H1 (cell line): ENCODE measurements around the gene KLHDC4. TPM values are rescaled to one million over a fixed set of nuclear protein-coding genes. Genes with fewer than 3 reads are reported as not detected.
A peak's percentile ranks its signal among the peaks of the same experiment; 100 is the strongest.

Source experiments
- CTCF ChIA-PET: fragments of 300-600 bp; sonication (Branson Sonifier 250); formaldehyde crosslinking; loops from one replicate; lab custom pipeline; 2021; ENCODE audit not compliant: partially characterized antibody; lab: Charles Lee
- POLR2A ChIA-PET: fragments of 300-600 bp; sonication (Branson Sonifier 250); formaldehyde crosslinking; loops from one replicate; lab custom pipeline; 2021; ENCODE audit warnings: inconsistent platforms; ENCODE audit not compliant: partially characterized antibody; lab: Charles Lee
- DNase-seq, 2 experiments: peaks; one replicate each; pipeline versions ENCODE4 v3.0.0 to v3.0.0-alpha.2; 2010 to 2022; ENCODE audit warnings: low spot score in 2 of 2, low read depth in 1 of 2, mixed read lengths in 1 of 2
- FAIRE-seq: peaks from 2 replicates; lab custom pipeline; 2011; peaks lifted over from hg19 to GRCh38; lab: Jason Lieb, UNC
- H2AFZ ChIP-seq: 2 replicates; pipeline ENCODE4 v1.8.1; 2012; ENCODE audit warnings: low read length, inconsistent platforms
- H2AK5ac ChIP-seq: 2 replicates; pipeline ENCODE4 v1.6.1; 2013; ENCODE audit warnings: low read depth, low read length
- H2BK120ac ChIP-seq: replicated peaks from 2 replicates; pipeline ENCODE3; 2013; ENCODE audit warnings: low read depth, low read length, inconsistent platforms
- H2BK12ac ChIP-seq: 2 replicates; pipeline ENCODE4 v1.6.1; 2013; ENCODE audit warnings: low read depth, low read length
- H2BK15ac ChIP-seq: 2 replicates; pipeline ENCODE4 v1.6.1; 2013; ENCODE audit warnings: low read length
- H2BK20ac ChIP-seq: 2 replicates; pipeline ENCODE4 v1.6.1; 2013; ENCODE audit warnings: low read length
- H2BK5ac ChIP-seq: 2 replicates; pipeline ENCODE4 v1.6.1; 2013; ENCODE audit warnings: low read depth, low read length
- H3K14ac ChIP-seq: 2 replicates; pipeline ENCODE4 v1.6.1; 2013; ENCODE audit warnings: inconsistent platforms; ENCODE audit not compliant: insufficient read length
- H3K18ac ChIP-seq: 2 replicates; pipeline ENCODE4 v1.6.1; 2013; ENCODE audit warnings: low read length; ENCODE audit errors: extremely low read depth
- H3K23ac ChIP-seq: 2 replicates; pipeline ENCODE4 v1.6.1; 2013; ENCODE audit warnings: inconsistent platforms; ENCODE audit not compliant: insufficient read length
- H3K23me2 ChIP-seq: 2 replicates; pipeline ENCODE4 v1.6.1; 2013; ENCODE audit warnings: low read depth, low read length
- H3K27ac ChIP-seq: 2 replicates; pipeline ENCODE4 v1.6.1; 2011; ENCODE audit warnings: low read depth, low read length, inconsistent platforms
- H3K27me3 ChIP-seq, 4 experiments: replicated peaks in 1 of 4; 1 replicate in 1 of 4; 2 replicates in 3 of 4; pipeline versions ENCODE4 v1.6.1 to v1.8.1; 2011 to 2013; ENCODE audit warnings: low read length in 3 of 4, mild to moderate bottlenecking in 3 of 4, inconsistent platforms in 2 of 4, mixed read lengths in 2 of 4, moderate library complexity in 1 of 4; ENCODE audit not compliant: control insufficient read depth in 3 of 4, insufficient read depth in 3 of 4; ENCODE audit errors: extremely low read depth in 1 of 4
- H3K36me3 ChIP-seq, 4 experiments: 2 replicates each; pipeline versions ENCODE4 v1.6.1 to v1.8.1; 2011 to 2013; ENCODE audit warnings: mild to moderate bottlenecking in 4 of 4, low read length in 3 of 4, moderate library complexity in 2 of 4, control low read depth in 1 of 4, inconsistent platforms in 1 of 4; ENCODE audit not compliant: insufficient read depth in 4 of 4, control insufficient read depth in 2 of 4
- H3K4ac ChIP-seq: replicated peaks from 2 replicates; pipeline ENCODE3; 2013; ENCODE audit warnings: low read length, low read depth, mixed read lengths, inconsistent platforms; ENCODE audit not compliant: insufficient read length
- H3K4me1 ChIP-seq, 4 experiments: replicated peaks in 1 of 4; 1 replicate in 1 of 4; 2 replicates in 3 of 4; pipeline versions ENCODE4 v1.6.1 to v1.8.1; 2011 to 2013; ENCODE audit warnings: low read length in 3 of 4, inconsistent platforms in 2 of 4, mixed read lengths in 1 of 4; ENCODE audit not compliant: insufficient read depth in 4 of 4, control insufficient read depth in 3 of 4
- H3K4me2 ChIP-seq, 2 experiments: 2 replicates each; pipeline versions ENCODE4 v1.6.1 to v1.8.1; 2011 to 2013; ENCODE audit warnings: low read depth in 2 of 2, low read length in 2 of 2, control low read depth in 1 of 2, inconsistent platforms in 1 of 2, mild to moderate bottlenecking in 1 of 2; ENCODE audit not compliant: insufficient read depth in 1 of 2
- H3K4me3 ChIP-seq, 4 experiments: fragments of 200-600, 300-600 bp in 1 of 4; sonication (generic), shearing (Covaris generic), sonication (Bioruptor Twin) in 1 of 4; 2 replicates each; pipeline versions ENCODE4 v1.5.1 to v1.8.1; 2011 to 2016; ENCODE audit warnings: low read length in 4 of 4, low read depth in 3 of 4, control low read depth in 2 of 4, inconsistent platforms in 2 of 4, mild to moderate bottlenecking in 2 of 4, mixed read lengths in 1 of 4, moderate library complexity in 1 of 4; ENCODE audit not compliant: insufficient read depth in 2 of 4; ENCODE audit errors: extremely low read depth in 1 of 4
- H3K56ac ChIP-seq: replicated peaks from 2 replicates; pipeline ENCODE3; 2013; ENCODE audit warnings: low read depth, mild to moderate bottlenecking, mixed read lengths, low read length, inconsistent platforms; ENCODE audit not compliant: insufficient read length
- H3K79me1 ChIP-seq: 2 replicates; pipeline ENCODE4 v1.6.1; 2013; ENCODE audit warnings: low read depth, low read length, control low read depth
- H3K79me2 ChIP-seq, 2 experiments: 2 replicates each; pipeline versions ENCODE4 v1.6.1 to v1.8.1; 2012 to 2013; ENCODE audit warnings: low read length in 2 of 2, mild to moderate bottlenecking in 2 of 2, inconsistent platforms in 1 of 2; ENCODE audit not compliant: insufficient read depth in 2 of 2, control insufficient read depth in 1 of 2
- H3K9ac ChIP-seq, 4 experiments: replicated peaks in 1 of 4; 1 replicate in 1 of 4; 2 replicates in 3 of 4; pipeline versions ENCODE4 v1.6.1 to v1.8.1; 2011 to 2013; ENCODE audit warnings: low read depth in 3 of 4, low read length in 3 of 4, control low read depth in 2 of 4, mild to moderate bottlenecking in 2 of 4, moderate library complexity in 2 of 4, inconsistent platforms in 1 of 4; ENCODE audit errors: extremely low read depth in 1 of 4
- H3K9me3 ChIP-seq, 2 experiments: 2 replicates each; pipeline versions ENCODE4 v1.6.1 to v1.8.1; 2012 to 2013; ENCODE audit warnings: mild to moderate bottlenecking in 2 of 2, moderate library complexity in 2 of 2, control low read depth in 1 of 2, inconsistent platforms in 1 of 2, low read depth in 1 of 2, low read length in 1 of 2, mixed read lengths in 1 of 2; ENCODE audit not compliant: insufficient read depth in 2 of 2
- H4K20me1 ChIP-seq, 2 experiments: replicated peaks in 1 of 2; 2 replicates each; pipeline versions ENCODE3 to v1.8.1; 2011 to 2013; ENCODE audit warnings: inconsistent platforms in 2 of 2, low read length in 2 of 2, mild to moderate bottlenecking in 1 of 2; ENCODE audit not compliant: insufficient read depth in 2 of 2, control insufficient read depth in 1 of 2
- H4K5ac ChIP-seq: 2 replicates; pipeline ENCODE4 v1.6.1; 2013; ENCODE audit warnings: low read length, low read depth, mixed read lengths, inconsistent platforms; ENCODE audit not compliant: insufficient read length
- H4K8ac ChIP-seq: 2 replicates; pipeline ENCODE4 v1.8.0; 2013; ENCODE audit warnings: mild to moderate bottlenecking, moderate library complexity, low read length, inconsistent platforms; ENCODE audit not compliant: insufficient read depth; ENCODE audit errors: extremely low read depth
- H4K91ac ChIP-seq: replicated peaks from 2 replicates; pipeline ENCODE3; 2013; ENCODE audit warnings: low read length, mixed read lengths, inconsistent platforms; ENCODE audit not compliant: insufficient read length
- CEBPB ChIP-seq: IDR thresholded peaks from 2 replicates; pipeline ENCODE4 v1.6.1; 2012; ENCODE audit warnings: low read depth, low read length
- CHD2 ChIP-seq: IDR thresholded peaks from 2 replicates; pipeline ENCODE4 v1.6.1; 2012; ENCODE audit warnings: low read length, improper control_type of control experiment
- NANOG ChIP-seq: IDR thresholded peaks from 2 replicates; pipeline ENCODE4 v1.6.1; 2011; ENCODE audit warnings: low read length, low read depth, mild to moderate bottlenecking, inconsistent platforms; ENCODE audit not compliant: insufficient read depth, poor library complexity, severe bottlenecking
- POLR2AphosphoS5 ChIP-seq: IDR thresholded peaks from 2 replicates; pipeline ENCODE4 v1.6.1; 2011; ENCODE audit warnings: low read depth, low read length
- SIRT6 ChIP-seq: IDR thresholded peaks from one replicate; pipeline ENCODE4 v1.7.1; 2012; ENCODE audit warnings: low read length, inconsistent platforms
- whole genome bisulfite sequencing, 2 experiments: shearing (Covaris generic) in 1 of 2; methylation state at CpG; one replicate each; pipeline versions ENCODE4 v1.1.6 to v1.1.7; 2013 to 2015; ENCODE audit warnings: low lambda C conversion rate in 2 of 2, mixed read lengths in 2 of 2, inconsistent platforms in 1 of 2, low coverage in 1 of 2, missing lambda C conversion rate in 1 of 2; ENCODE audit not compliant: insufficient replicate concordance in 2 of 2, insufficient coverage in 1 of 2, insufficient read length in 1 of 2; ENCODE audit errors: extremely low coverage in 1 of 2, missing lambda C conversion rate in 1 of 2; 5-methylcytosine and 5-hydroxymethylcytosine counted together
- polyA plus RNA-seq, 7 experiments: library from polyadenylated mRNA; depleted of rRNA in 3 of 7; stranded (reverse) in 5 of 7; unstranded in 2 of 7; fragments of >200 nt in 5 of 7; fragments of 200-250 nt in 2 of 7; gene quantifications; 1 replicate in 5 of 7; 2 replicates in 1 of 7; 4 replicates in 1 of 7; pipeline versions ENCODE4 v1.2.1 to v1.2.3, GENCODE V29; 2011 to 2013; ENCODE audit warnings: missing spikeins in 2 of 7, mixed read lengths in 2 of 7
- total RNA-seq: library from RNA; stranded (reverse); fragmentation: NEBNext Ultra II Directional; extraction: Animal tissue kit (Norgen Biotek cat#: 25700); gene quantifications from 2 replicates; pipeline ENCODE4 v1.2.1, GENCODE V29; 2021
- TF ChIP-seq, protein P1 (sequence below): IDR thresholded peaks from 2 replicates; pipeline ENCODE4 v1.6.1; 2012; ENCODE audit warnings: low read length, inconsistent platforms

KLHDC4 gene
- total and polyA plus RNA-seq, 2 of the 8 experiments (the other 6 are each of a cell fraction or from before 2014, with no cell fraction given) = 23.7 to 63.9 TPM

DNA sequence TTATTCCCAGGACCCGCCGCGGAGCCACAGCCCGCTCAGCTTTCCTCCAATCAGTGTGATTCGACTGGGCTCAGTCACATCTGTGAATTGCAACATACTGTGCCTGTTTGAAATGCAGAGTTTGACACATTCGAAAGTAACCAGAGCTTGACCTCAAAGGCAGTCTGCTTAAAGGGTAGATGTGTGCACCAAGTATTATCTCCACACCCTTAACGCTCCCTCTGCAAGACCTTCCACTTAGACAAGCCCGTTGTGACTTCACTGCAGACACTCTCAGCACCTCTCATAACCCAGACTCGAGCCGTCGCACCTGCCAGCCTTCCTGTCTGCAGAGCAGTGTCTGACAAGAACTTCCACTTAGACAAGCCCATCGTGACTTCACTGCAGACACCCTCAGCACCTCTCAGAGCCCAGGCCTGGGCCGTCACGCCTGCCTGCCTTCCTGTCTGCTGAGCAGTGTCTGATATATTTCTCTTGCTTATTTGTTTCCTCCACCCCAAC lies 3.7 kb downstream of the KLHDC4 start:
- DNase-seq (no peak), FAIRE-seq (no peak)
- no peak overlapping the region for H3K23ac ChIP-seq
- H2BK12ac ChIP-seq = no peak overlapping the region
- peaks cover 16 to 57% of the 10 kb centered on the region in 2 experiments for H3K79me2 ChIP-seq
- ChIA-PET POLR2A (interaction anchor here (0.6 to 2.1 kb wide), 9 partner anchors 9 to 165 kb away, joined by 3 to 5 read pairs (median 3); no protein-coding TSS in a partner anchor), CTCF (interaction anchor here (1.0 to 1.2 kb wide), 3 partner anchors 15 to 28 kb away, joined by 3 read pairs; no protein-coding TSS in a partner anchor)
- 96% methylated on average over 14 of the region's 14 CpGs; no CpG with 5 or more reads in 1 of the 2 experiments for WGBS, 2 experiments
- no peak overlapping the region for H3K4me3 ChIP-seq
- H2AFZ ChIP-seq = no peak overlapping the region
- no peak overlapping the region for H4K8ac ChIP-seq
- no peak overlapping the region for H2BK15ac ChIP-seq
- no peak overlapping the region for H3K9ac ChIP-seq
- H3K4me2 ChIP-seq = no peak overlapping the region
- peaks cover 0 to 4% (median 2%) of the 10 kb centered on the region in 4 experiments; a peak in 3 of 7 replicates for H3K4me1 ChIP-seq
- no peak overlapping the region for H2BK5ac ChIP-seq
- no peak overlapping the region for H3K27ac ChIP-seq
- TF ChIP-seq NANOG (no peak), SIRT6 (no peak), CHD2 (no peak), CEBPB (no peak), POLR2AphosphoS5 (0 out of 2 replicates have a peak, but pooled peaks have one; percentile 18)
- TF ChIP-seq, protein P1, sequence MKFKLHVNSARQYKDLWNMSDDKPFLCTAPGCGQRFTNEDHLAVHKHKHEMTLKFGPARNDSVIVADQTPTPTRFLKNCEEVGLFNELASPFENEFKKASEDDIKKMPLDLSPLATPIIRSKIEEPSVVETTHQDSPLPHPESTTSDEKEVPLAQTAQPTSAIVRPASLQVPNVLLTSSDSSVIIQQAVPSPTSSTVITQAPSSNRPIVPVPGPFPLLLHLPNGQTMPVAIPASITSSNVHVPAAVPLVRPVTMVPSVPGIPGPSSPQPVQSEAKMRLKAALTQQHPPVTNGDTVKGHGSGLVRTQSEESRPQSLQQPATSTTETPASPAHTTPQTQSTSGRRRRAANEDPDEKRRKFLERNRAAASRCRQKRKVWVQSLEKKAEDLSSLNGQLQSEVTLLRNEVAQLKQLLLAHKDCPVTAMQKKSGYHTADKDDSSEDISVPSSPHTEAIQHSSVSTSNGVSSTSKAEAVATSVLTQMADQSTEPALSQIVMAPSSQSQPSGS = no peak
- no peak overlapping the region for H3K14ac ChIP-seq
- H3K36me3 ChIP-seq = peaks cover 11 to 50% (median 31%) of the 10 kb centered on the region in 4 experiments; a peak in 7 of 8 replicates
- H3K23me2 ChIP-seq = peaks cover 10% of the 10 kb centered on the region; the same call in 1 of the 2 replicates
- H3K9me3 ChIP-seq = no peaks in the 10 kb centered on the region
- H4K91ac ChIP-seq = no peak overlapping the region
- H3K27me3 ChIP-seq = no peaks in the 10 kb centered on the region
- no peak overlapping the region for H3K4ac ChIP-seq
- no peak overlapping the region for H2BK120ac ChIP-seq
- no peak overlapping the region for H4K5ac ChIP-seq
- no peak overlapping the region for H2AK5ac ChIP-seq
- H3K56ac ChIP-seq = no peak overlapping the region
- no peak overlapping the region for H2BK20ac ChIP-seq
- peaks cover 10% of the 10 kb centered on the region for H3K79me1 ChIP-seq
- H3K18ac ChIP-seq = no peak overlapping the region
- H4K20me1 ChIP-seq = peaks cover 9 to 22% of the 10 kb centered on the region in 2 experiments
